GM21576 (cell line): Measurements from ENCODE around the gene AFF1.

Source experiments
- ATAC-seq: cut with Tn5 transposase; IDR thresholded peaks from one replicate; pipeline ENCODE4 v1.9.1; 2021; ENCODE audit warnings: mild to moderate bottlenecking, moderate library complexity; ENCODE audit not compliant: unreplicated experiment

The AFF1 gene

GRCh38 chr4:87105101-87105845, 170.5 kb downstream of the AFF1 start:
- no peak for ATAC-seq

DNA sequence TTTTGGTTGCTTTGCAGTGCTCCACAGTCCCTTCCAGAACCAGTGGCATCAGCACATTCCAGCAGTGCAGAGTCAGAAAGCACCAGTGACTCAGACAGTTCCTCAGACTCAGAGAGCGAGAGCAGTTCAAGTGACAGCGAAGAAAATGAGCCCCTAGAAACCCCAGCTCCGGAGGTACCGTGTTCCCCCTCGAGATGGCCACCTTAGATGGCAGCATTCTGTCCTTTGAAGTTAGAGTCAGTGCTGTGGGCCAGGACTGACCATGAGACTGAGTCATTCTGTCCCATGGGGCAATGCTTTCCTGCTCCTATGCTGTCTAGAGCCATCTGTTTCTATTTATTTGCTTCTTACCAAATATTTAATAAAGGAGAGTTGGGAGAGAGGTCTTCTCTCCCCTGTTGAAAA, 173.3 kb downstream of the AFF1 start:
- ATAC-seq, result no peak

DNA sequence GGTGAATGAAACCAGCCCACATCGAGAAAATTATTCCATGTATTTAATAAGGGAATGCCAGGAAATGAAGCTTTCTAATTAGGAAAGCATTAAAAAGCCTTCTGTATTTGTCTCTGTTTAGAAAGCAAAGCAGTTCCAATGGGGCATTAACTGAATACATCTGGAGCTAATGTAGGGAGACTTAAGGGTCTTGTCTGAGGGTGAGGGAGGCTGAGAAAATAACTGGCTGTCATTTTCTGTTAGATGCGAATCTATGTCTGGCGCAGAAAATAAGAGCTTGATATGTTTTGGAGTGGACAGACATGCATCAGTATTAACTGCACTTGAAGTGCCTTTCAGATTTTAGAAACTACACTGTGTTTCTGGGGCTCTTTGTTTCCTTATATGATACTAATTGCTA, 174.3 kb downstream of the AFF1 start:
- no peak for ATAC-seq

DNA sequence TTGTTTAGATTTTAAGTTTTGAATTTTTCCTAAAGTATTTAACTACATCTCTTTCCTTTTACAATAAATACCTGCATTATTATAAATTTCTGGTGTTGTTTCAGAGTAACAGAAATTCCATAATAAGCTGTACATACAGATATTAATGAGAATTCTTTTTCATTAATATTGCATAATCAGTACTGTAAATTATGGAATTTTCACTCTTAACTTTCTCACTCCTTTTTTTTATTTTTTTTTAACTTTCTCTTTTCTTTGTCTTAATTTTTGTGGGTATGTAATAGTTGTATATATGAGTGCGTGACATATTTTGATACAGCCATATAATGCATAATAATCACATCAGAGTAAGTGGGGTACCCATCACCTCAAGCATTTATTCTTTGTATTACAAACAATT, 175.1 kb downstream of the AFF1 start:
- ATAC-seq, result no peak

DNA sequence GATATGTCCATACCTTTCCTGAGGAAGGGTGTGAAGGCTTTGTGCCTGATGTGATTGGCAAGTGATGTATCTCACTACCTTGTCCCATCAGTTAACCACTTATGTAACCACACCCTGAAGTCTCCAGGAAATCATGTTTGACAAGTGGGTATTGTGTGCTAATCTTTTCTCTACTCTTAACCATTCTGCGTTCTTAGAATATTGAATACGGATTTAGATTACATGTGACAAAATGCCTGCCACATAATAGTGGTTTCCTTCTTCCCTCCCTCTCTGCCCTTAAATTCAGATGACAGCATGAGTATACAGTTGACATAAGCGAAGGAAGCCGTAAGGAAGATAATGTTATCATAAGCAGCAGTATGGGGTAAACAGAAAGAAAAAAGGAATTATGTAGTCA, 177.3 kb downstream of the AFF1 start:
- no peak for ATAC-seq

DNA sequence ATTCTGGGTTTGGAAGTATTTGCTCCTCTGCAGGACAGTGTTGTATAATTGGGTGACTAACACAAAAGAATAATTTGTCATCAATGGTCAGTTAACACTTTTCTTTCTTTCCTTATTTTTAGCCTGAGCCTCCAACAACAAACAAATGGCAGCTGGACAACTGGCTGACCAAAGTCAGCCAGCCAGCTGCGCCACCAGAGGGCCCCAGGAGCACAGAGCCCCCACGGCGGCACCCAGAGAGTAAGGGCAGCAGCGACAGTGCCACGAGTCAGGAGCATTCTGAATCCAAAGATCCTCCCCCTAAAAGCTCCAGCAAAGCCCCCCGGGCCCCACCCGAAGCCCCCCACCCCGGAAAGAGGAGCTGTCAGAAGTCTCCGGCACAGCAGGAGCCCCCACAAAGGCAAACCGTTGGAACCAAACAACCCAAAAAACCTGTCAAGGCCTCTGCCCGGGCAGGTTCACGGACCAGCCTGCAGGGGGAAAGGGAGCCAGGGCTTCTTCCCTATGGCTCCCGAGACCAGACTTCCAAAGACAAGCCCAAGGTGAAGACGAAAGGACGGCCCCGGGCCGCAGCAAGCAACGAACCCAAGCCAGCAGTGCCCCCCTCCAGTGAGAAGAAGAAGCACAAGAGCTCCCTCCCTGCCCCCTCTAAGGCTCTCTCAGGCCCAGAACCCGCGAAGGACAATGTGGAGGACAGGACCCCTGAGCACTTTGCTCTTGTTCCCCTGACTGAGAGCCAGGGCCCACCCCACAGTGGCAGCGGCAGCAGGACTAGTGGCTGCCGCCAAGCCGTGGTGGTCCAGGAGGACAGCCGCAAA, 179.6 kb downstream of the AFF1 start:
- ATAC-seq, result no peak

DNA sequence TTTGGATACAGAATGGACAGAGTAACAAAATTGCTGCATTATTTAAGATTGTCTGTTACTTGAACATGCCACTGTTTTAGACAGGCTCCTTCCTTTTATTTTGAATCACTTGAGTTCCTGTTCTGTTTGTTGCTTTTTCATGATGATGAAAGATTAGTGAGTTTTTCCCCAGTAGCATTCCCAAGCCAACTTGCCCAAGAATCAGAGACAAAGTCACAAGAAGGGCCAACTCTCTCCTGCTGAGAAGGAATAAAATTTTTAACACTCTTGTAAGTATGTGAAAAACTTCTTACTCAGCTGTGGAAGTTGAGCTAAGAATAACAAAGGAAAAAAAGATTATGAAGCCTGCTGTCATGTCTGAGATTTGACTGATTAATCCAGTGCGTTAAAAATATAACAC, 181.4 kb downstream of the AFF1 start:
- no peak for ATAC-seq

DNA sequence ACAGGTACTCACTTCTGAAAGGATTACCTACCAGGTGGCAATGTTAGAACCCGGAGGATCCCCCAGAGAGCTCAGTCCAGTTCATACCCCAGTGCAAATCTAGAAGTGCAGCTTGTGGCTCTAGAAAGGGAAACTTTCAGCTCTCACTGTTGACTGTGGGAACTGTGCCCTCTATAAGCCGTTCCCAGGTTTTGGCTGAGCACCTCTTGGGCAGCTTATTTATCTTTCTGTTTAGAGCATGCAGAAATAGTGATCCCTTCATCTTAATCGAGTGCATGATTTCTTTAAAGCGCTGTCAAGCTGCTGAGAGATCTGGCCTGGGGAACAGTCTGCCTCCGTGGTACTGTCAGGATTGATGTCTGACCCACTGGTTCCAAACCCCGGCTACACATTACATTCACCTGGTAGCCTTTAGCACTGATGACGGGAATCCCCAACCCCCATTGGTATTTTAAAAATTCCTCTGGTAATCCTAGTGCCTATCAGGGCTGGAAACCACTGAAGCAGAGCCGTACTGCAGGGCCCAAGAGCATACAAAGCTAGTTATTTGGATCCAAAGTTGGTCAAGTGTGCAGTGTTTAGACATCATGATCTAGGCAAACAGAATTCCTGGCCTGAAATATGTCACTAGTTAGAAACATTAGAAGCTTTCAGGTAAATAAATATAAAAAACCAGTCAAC, 182.4 kb downstream of the AFF1 start:
- no peak for ATAC-seq

- no peak for ATAC-seq
These were observed 182.9 kb downstream of the AFF1 start for GRCh38 chr4:87117732-87118075.

DNA sequence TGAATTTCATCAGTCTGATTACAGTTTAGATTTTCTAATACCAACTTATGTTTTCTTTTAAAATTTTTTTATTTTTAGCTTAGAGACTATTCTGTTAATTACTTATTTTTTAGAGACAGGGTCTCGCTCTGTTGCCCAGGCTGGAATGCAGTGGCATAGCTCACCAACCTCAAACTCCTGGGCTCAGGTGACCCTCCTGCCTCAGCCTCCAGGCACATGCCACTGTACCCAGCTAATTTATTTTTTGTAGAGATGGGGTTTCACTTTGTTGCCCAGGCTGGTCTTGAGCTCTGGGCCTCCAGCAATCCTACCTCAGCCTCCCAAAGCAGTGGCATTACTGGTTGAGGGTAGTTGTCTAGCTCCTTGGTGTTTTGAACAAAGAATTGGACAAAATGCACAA, 183.6 kb downstream of the AFF1 start:
- ATAC-seq, result no peak

- ATAC-seq, result no peak
These were observed 184.0 kb downstream of the AFF1 start for GRCh38 chr4:87118826-87119225.

DNA sequence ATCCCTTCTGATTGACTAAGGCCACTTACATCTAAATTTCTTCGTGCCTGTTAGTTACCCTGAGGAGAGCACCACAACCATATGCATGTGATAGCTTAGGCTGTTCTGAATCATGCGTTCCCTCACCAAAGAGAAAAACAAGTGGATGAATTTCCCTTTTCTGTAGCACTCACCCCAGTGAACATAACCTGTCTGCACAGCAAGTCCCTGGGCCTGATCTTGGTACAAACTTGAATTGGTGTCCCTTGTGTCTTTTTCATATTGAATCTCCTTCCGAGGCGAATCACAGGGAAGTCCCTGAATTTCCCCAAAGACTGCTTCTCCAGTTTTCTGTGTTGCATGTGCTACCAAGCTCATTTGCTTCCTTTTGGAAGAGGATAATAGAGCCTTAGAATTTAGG, 185.2 kb downstream of the AFF1 start:
- no peak for ATAC-seq

GRCh38 chr4:87120411-87121162, 185.8 kb downstream of the AFF1 start:
- ATAC-seq, result no peak

GRCh38 chr4:87121341-87122065, 186.7 kb downstream of the AFF1 start:
- no peak for ATAC-seq

DNA sequence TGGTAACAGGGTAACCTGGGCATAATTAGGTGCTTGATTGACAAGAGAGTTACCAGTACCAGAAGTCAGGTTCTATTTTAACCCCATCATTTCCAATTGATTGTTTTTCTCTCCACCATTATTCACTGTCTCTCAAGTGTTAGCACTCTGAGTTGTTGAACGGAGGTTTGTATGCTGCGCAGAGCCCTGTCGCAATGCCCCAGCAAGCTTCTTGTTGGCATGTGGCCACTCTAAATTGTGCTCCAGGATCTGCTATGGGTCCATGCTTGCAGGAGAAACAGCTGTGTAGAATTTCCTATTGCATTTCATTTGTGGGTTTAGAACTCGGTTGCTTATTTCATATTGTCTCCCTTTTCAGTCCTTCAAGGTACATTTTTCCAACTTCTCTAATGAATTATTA, 187.4 kb downstream of the AFF1 start:
- no peak for ATAC-seq

GRCh38 chr4:87126056-87126455, 191.2 kb downstream of the AFF1 start:
- no peak for ATAC-seq

GRCh38 chr4:87128006-87128705, 193.3 kb downstream of the AFF1 start:
- ATAC-seq, result no peak

DNA sequence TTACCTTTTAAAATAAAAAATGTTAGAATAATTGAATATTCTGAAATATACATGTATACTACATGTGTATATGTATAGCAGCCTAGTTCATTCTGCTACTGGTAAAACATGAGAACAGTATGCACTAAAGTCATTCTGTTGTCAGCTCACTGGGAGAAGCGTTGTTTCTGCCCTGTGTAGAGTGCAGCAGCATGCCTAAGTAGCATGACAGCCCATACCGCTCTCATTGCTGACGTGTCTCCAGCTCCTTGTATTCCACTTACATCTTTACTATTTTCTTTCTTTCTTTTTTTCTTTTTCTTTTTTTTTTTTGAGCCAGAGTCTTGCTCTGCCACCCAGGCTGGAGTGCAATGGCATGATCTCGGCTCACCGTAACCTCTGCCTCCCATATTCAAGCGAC, 194.9 kb downstream of the AFF1 start:
- ATAC-seq, result no peak

- ATAC-seq, result no peak
These were observed 196.3 kb downstream of the AFF1 start for GRCh38 chr4:87130985-87131703.
